GM12878 (cell line): Measurements from ENCODE around the gene RPS28. TPM values are rescaled to one million over a fixed set of nuclear protein-coding genes. Genes with fewer than 3 reads are reported as not detected.

Experiments used
- ATAC-seq: fragments of 200-7000 bp; cut with Tn5 transposase; 3 replicates; pipeline ENCODE4 v1.9.1; 2020; ENCODE audit warnings: mild to moderate bottlenecking, moderate library complexity
- BruUV-seq: library from RNA; stranded (reverse); fragments of 400-500 nt; replicated peaks from 2 replicates; lab custom pipeline; 2021; lab: Mats Ljungman, UMichigan
- CTCF ChIA-PET: fragments of 300-600 bp; sonication (Branson Sonifier 250); formaldehyde crosslinking; extraction: SDS; loops from one replicate; lab custom pipeline; 2021; ENCODE audit warnings: inconsistent platforms; lab: Yijun Ruan, JAX
- POLR2A ChIA-PET: fragments of 350-600 bp; formaldehyde crosslinking; extraction: SDS; loops from one replicate; lab custom pipeline; 2021; ENCODE audit warnings: inconsistent platforms; lab: Charles Lee
- RAD21 ChIA-PET: fragments of 300-600 bp; sonication (Branson Sonifier 250); formaldehyde crosslinking; loops from one replicate; lab custom pipeline; 2023; ENCODE audit warnings: antibody characterized with exemption; ENCODE audit not compliant: unreplicated experiment; lab: Charles Lee
- SMC1A ChIA-PET: fragments of 300-600 bp; sonication (Branson Sonifier 250); formaldehyde crosslinking; loops from one replicate; lab custom pipeline; 2023; ENCODE audit not compliant: unreplicated experiment, uncharacterized antibody; lab: Charles Lee
- DNase-seq: peaks from one replicate; pipeline ENCODE4 v3.0.0-alpha.2; 2011; ENCODE audit warnings: low read depth, low spot score
- FAIRE-seq: peaks from 3 replicates; lab custom pipeline; 2011; peaks lifted over from hg19 to GRCh38; lab: Jason Lieb, UNC
- H2AFZ ChIP-seq: 2 replicates; pipeline ENCODE4 v1.6.0; 2011; ENCODE audit warnings: low read depth, low read length, control low read depth; ENCODE audit not compliant: control insufficient read depth
- H3K27ac ChIP-seq: 2 replicates; pipeline ENCODE4 v1.5.1; 2011; ENCODE audit warnings: control low read depth; ENCODE audit not compliant: control insufficient read depth, insufficient read depth
- H3K27me3 ChIP-seq, 2 experiments: replicated peaks in 1 of 2; 2 replicates each; pipeline versions ENCODE4 v1.6.0 to v1.6.1; 2011; ENCODE audit warnings: low read length in 1 of 2; ENCODE audit not compliant: control insufficient read depth in 2 of 2, insufficient read depth in 2 of 2
- H3K36me3 ChIP-seq, 2 experiments: 2 replicates each; pipeline ENCODE4 v1.5.1; 2011; ENCODE audit warnings: low read length in 1 of 2; ENCODE audit not compliant: control insufficient read depth in 2 of 2, insufficient read depth in 2 of 2
- H3K4me1 ChIP-seq: 2 replicates; pipeline ENCODE4 v1.6.1; 2011; ENCODE audit warnings: mild to moderate bottlenecking, low read length, moderate library complexity, mixed read lengths; ENCODE audit not compliant: control insufficient read depth, insufficient read depth
- H3K4me2 ChIP-seq: 2 replicates; pipeline ENCODE4 v1.6.0; 2011; ENCODE audit warnings: control low read depth; ENCODE audit not compliant: control insufficient read depth, insufficient read depth
- H3K4me3 ChIP-seq: fragments of 200-600 bp; sonication (generic); 2 replicates; pipeline ENCODE4 v1.5.1; 2016
- H3K79me2 ChIP-seq: 2 replicates; pipeline ENCODE4 v1.6.0; 2011; ENCODE audit warnings: low read length; ENCODE audit not compliant: control insufficient read depth, insufficient read depth
- H3K9ac ChIP-seq: 2 replicates; pipeline ENCODE4 v1.8.0; 2011; ENCODE audit warnings: low read length, control low read depth, mixed read lengths; ENCODE audit not compliant: control insufficient read depth, insufficient read depth
- H3K9me3 ChIP-seq: replicated peaks from 3 replicates; pipeline ENCODE4 v1.5.1; 2011; ENCODE audit warnings: mild to moderate bottlenecking, low read length; ENCODE audit not compliant: control insufficient read depth, insufficient read depth
- H4K20me1 ChIP-seq: 2 replicates; pipeline ENCODE4 v1.6.0; 2011; ENCODE audit not compliant: control insufficient read depth, insufficient read depth
- BMI1 ChIP-seq: fragments of 450-650 bp; IDR thresholded peaks from 2 replicates; pipeline ENCODE4 v1.6.1; 2016; ENCODE audit warnings: mild to moderate bottlenecking, moderate library complexity, borderline replicate concordance
- HDGF ChIP-seq: fragments of 450-650 bp; IDR thresholded peaks from 2 replicates; pipeline ENCODE4 v1.6.1; 2016; ENCODE audit warnings: antibody characterized with exemption
- IKZF1 ChIP-seq: fragments of 450-650 bp; conservative IDR thresholded peaks from 2 replicates; pipeline ENCODE4 v1.6.1; 2017; ENCODE audit warnings: antibody characterized with exemption, mild to moderate bottlenecking
- JUND ChIP-seq: IDR thresholded peaks from 2 replicates; pipeline ENCODE4 v1.6.1; 2012; ENCODE audit warnings: low read depth, mild to moderate bottlenecking, low read length, improper control_type of control experiment, moderate library complexity
- KAT2A ChIP-seq: conservative IDR thresholded peaks from 2 replicates; pipeline ENCODE4 v1.6.1; 2011; ENCODE audit warnings: low read depth, low read length; ENCODE audit not compliant: control insufficient read depth
- MEF2B ChIP-seq: fragments of 450-650 bp; IDR thresholded peaks from 2 replicates; pipeline ENCODE4 v1.6.1; 2018; ENCODE audit warnings: mild to moderate bottlenecking, moderate library complexity; ENCODE audit not compliant: partially characterized antibody, poor library complexity, severe bottlenecking
- NFYB ChIP-seq: IDR thresholded peaks from 2 replicates; pipeline ENCODE4 v1.6.1; 2011; ENCODE audit warnings: low read depth, mild to moderate bottlenecking, low read length, improper control_type of control experiment, moderate library complexity; ENCODE audit not compliant: insufficient read depth
- NR2F1 ChIP-seq: fragments of 450-650 bp; conservative IDR thresholded peaks from 2 replicates; pipeline ENCODE4 v1.6.1; 2017; ENCODE audit warnings: mild to moderate bottlenecking
- PML ChIP-seq: IDR thresholded peaks from 2 replicates; pipeline ENCODE4 v1.6.1; 2012; ENCODE audit warnings: low read length, inconsistent platforms
- RELA ChIP-seq: fragments of 450-650 bp; IDR thresholded peaks from 2 replicates; pipeline ENCODE4 v1.8.0; 2014; ENCODE audit warnings: borderline replicate concordance; ENCODE audit not compliant: partially characterized antibody
- RFX5 ChIP-seq: IDR thresholded peaks from 2 replicates; pipeline ENCODE4 v1.6.1; 2011; ENCODE audit warnings: low read depth, low read length, improper control_type of control experiment
- RUNX3 ChIP-seq: IDR thresholded peaks from 2 replicates; pipeline ENCODE4 v1.6.1; 2012; ENCODE audit warnings: low read length, inconsistent platforms
- YY1 ChIP-seq: IDR thresholded peaks from 2 replicates; pipeline ENCODE4 v1.6.1; 2011; ENCODE audit warnings: low read depth, mild to moderate bottlenecking, low read length
- WGBS: methylation state at CpG from one replicate; pipeline ENCODE4 v1.1.6; 2016; ENCODE audit warnings: low lambda C conversion rate; ENCODE audit not compliant: insufficient replicate concordance, insufficient coverage; ENCODE audit errors: missing lambda C conversion rate; 5-methylcytosine and 5-hydroxymethylcytosine counted together
- in situ Hi-C: fragments of 300-500 bp; cut with MboI; formaldehyde crosslinking; loops from 9 replicates; pipeline ENCODE4 v1.14.3; 2018; ENCODE audit warnings: mixed read lengths
- intact Hi-C: fragments of 100-400 bp; cut with micrococcal nuclease; formaldehyde crosslinking; loops from one replicate; pipeline ENCODE4 v1.14.2; 2022; ENCODE audit not compliant: unreplicated experiment
- polyA plus RNA-seq, 11 experiments: library from polyadenylated mRNA; depleted of rRNA in 4 of 11; unstranded in 6 of 11; stranded (reverse) in 5 of 11; fragments of >200 nt; fragmentation: Nextera tagmentation in 4 of 11; fragmentation: Illumina TruSeq in 1 of 11; extraction: Ambion mirVana in 4 of 11; extraction: Trizol in 1 of 11; gene quantifications; 1 replicate in 1 of 11; 2 replicates in 10 of 11; pipeline versions ENCODE4 v1.2.1 to v1.2.3, GENCODE V29; 2011 to 2016; ENCODE audit warnings: inconsistent platforms in 2 of 11, missing spikeins in 2 of 11, low read depth in 1 of 11
- total RNA-seq, 4 experiments: library from RNA; depleted of rRNA in 3 of 4; stranded (reverse); fragments of >200 nt in 3 of 4; fragmentation: Illumina TruSeq in 1 of 4; extraction: Trizol in 1 of 4; gene quantifications; 2 replicates each; pipeline versions ENCODE4 v1.2.1 to v1.2.3, GENCODE V29; 2013 to 2021

The RPS28 gene
- total and polyA plus RNA-seq, 10 of the 15 experiments (the other 5 are each of a cell fraction or from before 2014, with no cell fraction given): 422 to 3,905 (median 1,580) TPM

- no peak for TF ChIP-seq MEF2B
- no peak for TF ChIP-seq RUNX3
- no peak for TF ChIP-seq RFX5
- no peak for TF ChIP-seq NFYB
- no peak for TF ChIP-seq RELA
- no peak for TF ChIP-seq JUND
- TF ChIP-seq HDGF: no peak
- no peak for TF ChIP-seq PML
- no peak for TF ChIP-seq BMI1
- 0 out of 2 replicates have a peak, but pooled peaks have one; percentile 20 for TF ChIP-seq NR2F1
- TF ChIP-seq IKZF1: 0 out of 2 replicates have a peak, but pooled peaks have one; percentile 24
Measured at GRCh38 chr19:8363803-8364771, 42.8 kb downstream of the RPS28 start, which contains the start of gene ANGPTL4 (continued).

GRCh38 chr19:8366121-8366581, 44.9 kb downstream of the RPS28 start:
- CTCF ChIA-PET: no interaction called here
- peaks cover 0 to 6% of the 10 kb centered on the region in 2 experiments; a peak in 2 of 4 replicates for H3K27me3 ChIP-seq
- H4K20me1 ChIP-seq: no peaks in the 10 kb centered on the region
- no peak overlapping the region for H3K27ac ChIP-seq
- FAIRE-seq (no peak), DNase-seq (no peak), ATAC-seq (no peak)
- H2AFZ ChIP-seq: no peak overlapping the region
- no peak overlapping the region for H3K4me2 ChIP-seq
- SMC1A ChIA-PET: no interaction called here
- H3K36me3 ChIP-seq: no peaks in the 10 kb centered on the region
- intact Hi-C loops: no loop called here
- H3K9ac ChIP-seq: no peak overlapping the region
- POLR2A ChIA-PET: interaction anchor here (0.6 kb wide), 1 partner anchor 26 kb away, joined by 4 read pairs; no protein-coding TSS in a partner anchor
- no peak for TF ChIP-seq YY1
- TF ChIP-seq KAT2A: no peak
- WGBS: 66% methylated on average over 11 of the region's 11 CpGs
- in situ Hi-C loops: no loop called here
- no peaks in the 10 kb centered on the region for H3K9me3 ChIP-seq
- H3K4me1 ChIP-seq: no peaks in the 10 kb centered on the region
- H3K4me3 ChIP-seq: no peak overlapping the region
- no peaks in the 10 kb centered on the region for H3K79me2 ChIP-seq
- BruUV-seq: no TSS peak
- RAD21 ChIA-PET: no interaction called here
